Memory B cell (primary cell): ENCODE measurements around the gene GAN.

Experiments
- ATAC-seq: fragments of 150-1000 bp; cut with Tn5 transposase; 2 replicates; pipeline ENCODE4 v1.10.0; 2021; ENCODE audit warnings: low read depth, mild to moderate bottlenecking, moderate library complexity
- DNase-seq, 2 donors: peaks; one replicate each; pipeline ENCODE4 v3.0.0; 2022; ENCODE audit warnings: low spot score in 2 of 2
- H3K27ac Mint-ChIP-seq: one replicate; pipeline ENCODE4 v1.8.0; 2022; ENCODE audit warnings: mild to moderate bottlenecking, moderate library complexity, mixed read lengths
- H3K27me3 Mint-ChIP-seq: one replicate; pipeline ENCODE4 v1.8.0; 2022; ENCODE audit warnings: mixed read lengths
- H3K36me3 Mint-ChIP-seq: one replicate; pipeline ENCODE4 v1.8.0; 2022; ENCODE audit warnings: mild to moderate bottlenecking, mixed read lengths
- H3K4me1 Mint-ChIP-seq: one replicate; pipeline ENCODE4 v1.8.0; 2022; ENCODE audit warnings: mixed read lengths
- H3K4me3 Mint-ChIP-seq: one replicate; pipeline ENCODE4 v1.8.0; 2022; ENCODE audit warnings: mild to moderate bottlenecking, moderate library complexity, mixed read lengths
- H3K9me3 Mint-ChIP-seq: one replicate; pipeline ENCODE4 v1.8.0; 2022; ENCODE audit warnings: mixed read lengths

The GAN gene

GRCh38 chr16:81385031-81385756, 70.4 kb downstream of the GAN start:
- DNase-seq = no peak
- Mint-ChIP-seq H3K9me3 (no peaks in the 10 kb centered on the region), H3K27ac (no peak overlapping the region), H3K36me3 (no peaks in the 10 kb centered on the region), H3K4me3 (no peak overlapping the region), H3K27me3 (no peaks in the 10 kb centered on the region), H3K4me1 (no peaks in the 10 kb centered on the region)
- ATAC-seq = no peak

GRCh38 chr16:81388357-81388756, 73.6 kb downstream of the GAN start:
- H3K27me3 Mint-ChIP-seq = no peaks in the 10 kb centered on the region
- no peaks in the 10 kb centered on the region for H3K4me1 Mint-ChIP-seq
- H3K4me3 Mint-ChIP-seq = no peak overlapping the region
- no peak for ATAC-seq
- H3K36me3 Mint-ChIP-seq = peaks cover 3% of the 10 kb centered on the region
- no peak overlapping the region for H3K27ac Mint-ChIP-seq
- no peaks in the 10 kb centered on the region for H3K9me3 Mint-ChIP-seq
- no peak for DNase-seq

GRCh38 chr16:81390840-81391239, 76.1 kb downstream of the GAN start:
- Mint-ChIP-seq H3K27ac (no peak overlapping the region), H3K36me3 (peaks cover 4% of the 10 kb centered on the region), H3K9me3 (no peaks in the 10 kb centered on the region), H3K27me3 (no peaks in the 10 kb centered on the region), H3K4me3 (no peak overlapping the region), H3K4me1 (no peaks in the 10 kb centered on the region)
- DNase-seq (no peak), ATAC-seq (no peak)

GRCh38 chr16:81392011-81392410, 77.2 kb downstream of the GAN start:
- ATAC-seq (no peak), DNase-seq (no peak)
- Mint-ChIP-seq H3K4me3 (no peak overlapping the region), H3K27ac (no peak overlapping the region), H3K4me1 (no peaks in the 10 kb centered on the region), H3K27me3 (peaks cover 1% of the 10 kb centered on the region), H3K36me3 (peaks cover 4% of the 10 kb centered on the region), H3K9me3 (no peaks in the 10 kb centered on the region)

- no peaks in the 10 kb centered on the region for H3K9me3 Mint-ChIP-seq
Measured at GRCh38 chr16:81394416-81394815, 79.7 kb downstream of the GAN start.

GRCh38 chr16:81394966-81395655, 80.3 kb downstream of the GAN start:
- no peak for DNase-seq
- no peak overlapping the region for H3K4me3 Mint-ChIP-seq

More at GRCh38 chr16:81394416-81394815, 79.7 kb downstream of the GAN start:
- Mint-ChIP-seq H3K27me3 (peaks cover 1% of the 10 kb centered on the region), H3K4me1 (no peaks in the 10 kb centered on the region), H3K36me3 (peaks cover 4% of the 10 kb centered on the region), H3K4me3 (no peak overlapping the region), H3K27ac (no peak overlapping the region)
- no peak for DNase-seq
- no peak for ATAC-seq

GRCh38 chr16:81397058-81397878, 82.5 kb downstream of the GAN start:
- H3K27ac Mint-ChIP-seq = no peak overlapping the region
- H3K9me3 Mint-ChIP-seq = no peaks in the 10 kb centered on the region
- DNase-seq = no peak
- no peak for ATAC-seq
- peaks cover 2% of the 10 kb centered on the region for H3K36me3 Mint-ChIP-seq
- no peaks in the 10 kb centered on the region for H3K4me1 Mint-ChIP-seq
- peaks cover 1% of the 10 kb centered on the region for H3K27me3 Mint-ChIP-seq
- H3K4me3 Mint-ChIP-seq = no peak overlapping the region

More at GRCh38 chr16:81394966-81395655, 80.3 kb downstream of the GAN start:
- Mint-ChIP-seq H3K27ac (no peak overlapping the region), H3K36me3 (peaks cover 4% of the 10 kb centered on the region), H3K27me3 (peaks cover 1% of the 10 kb centered on the region), H3K9me3 (no peaks in the 10 kb centered on the region), H3K4me1 (no peaks in the 10 kb centered on the region)
- ATAC-seq = no peak

GRCh38 chr16:81397879-81398520, 83.2 kb downstream of the GAN start:
- no peak overlapping the region for H3K4me3 Mint-ChIP-seq
- H3K36me3 Mint-ChIP-seq = peaks cover 2% of the 10 kb centered on the region
- H3K9me3 Mint-ChIP-seq = no peaks in the 10 kb centered on the region
- DNase-seq = no peak
- H3K27me3 Mint-ChIP-seq = peaks cover 1% of the 10 kb centered on the region
- no peaks in the 10 kb centered on the region for H3K4me1 Mint-ChIP-seq
- H3K27ac Mint-ChIP-seq = no peak overlapping the region
- ATAC-seq = peak; percentile 58

GRCh38 chr16:81399909-81400308, 85.1 kb downstream of the GAN start:
- Mint-ChIP-seq H3K27me3 (peaks cover 1% of the 10 kb centered on the region), H3K4me1 (peaks cover 6% of the 10 kb centered on the region), H3K27ac (no peak overlapping the region), H3K36me3 (no peaks in the 10 kb centered on the region), H3K9me3 (no peaks in the 10 kb centered on the region), H3K4me3 (no peak overlapping the region)
- DNase-seq (no peak), ATAC-seq (no peak)

- H3K27me3 Mint-ChIP-seq = peaks cover 1% of the 10 kb centered on the region
- DNase-seq = no peak
Measured at GRCh38 chr16:81401035-81401950, 86.5 kb downstream of the GAN start.

GRCh38 chr16:81403208-81403600, 88.4 kb downstream of the GAN start:
- DNase-seq (no peak), ATAC-seq (no peak)
- Mint-ChIP-seq H3K27me3 (no peaks in the 10 kb centered on the region), H3K4me1 (peaks cover 6% of the 10 kb centered on the region), H3K4me3 (no peak overlapping the region), H3K9me3 (no peaks in the 10 kb centered on the region), H3K27ac (no peak overlapping the region), H3K36me3 (no peaks in the 10 kb centered on the region)

More at GRCh38 chr16:81401035-81401950, 86.5 kb downstream of the GAN start:
- peaks cover 6% of the 10 kb centered on the region for H3K4me1 Mint-ChIP-seq
- no peak for ATAC-seq
- H3K36me3 Mint-ChIP-seq = no peaks in the 10 kb centered on the region
- no peak overlapping the region for H3K4me3 Mint-ChIP-seq
- H3K27ac Mint-ChIP-seq = no peak overlapping the region
- H3K9me3 Mint-ChIP-seq = no peaks in the 10 kb centered on the region

- peak; percentile 85 to 90 for DNase-seq
- Mint-ChIP-seq H3K36me3 (no peaks in the 10 kb centered on the region), H3K4me3 (peak overlapping the region; percentile 63), H3K27me3 (no peaks in the 10 kb centered on the region), H3K27ac (no peak overlapping the region), H3K9me3 (no peaks in the 10 kb centered on the region), H3K4me1 (peaks cover 6% of the 10 kb centered on the region)
- peak; percentile 94 for ATAC-seq
Measured at GRCh38 chr16:81403601-81404391, 89.0 kb downstream of the GAN start.
